PFSK-1 (cell line): ENCODE measurements around the gene CD99.

Source experiments
- POLR2AphosphoS5 ChIP-seq: IDR thresholded peaks from 2 replicates; pipeline ENCODE4 v1.6.1; 2012; ENCODE audit warnings: low read depth, mild to moderate bottlenecking, control low read depth, low read length, moderate library complexity
- TF ChIP-seq, protein P1 (sequence below), 2 experiments: IDR thresholded peaks; 2 replicates each; pipeline versions ENCODE4 v1.6.1 to v1.8.0; 2011 to 2012; ENCODE audit warnings: low read depth in 2 of 2, low read length in 2 of 2, control low read depth in 1 of 2, inconsistent platforms in 1 of 2, mild to moderate bottlenecking in 1 of 2, moderate library complexity in 1 of 2; ENCODE audit not compliant: insufficient read depth in 1 of 2

DNA sequence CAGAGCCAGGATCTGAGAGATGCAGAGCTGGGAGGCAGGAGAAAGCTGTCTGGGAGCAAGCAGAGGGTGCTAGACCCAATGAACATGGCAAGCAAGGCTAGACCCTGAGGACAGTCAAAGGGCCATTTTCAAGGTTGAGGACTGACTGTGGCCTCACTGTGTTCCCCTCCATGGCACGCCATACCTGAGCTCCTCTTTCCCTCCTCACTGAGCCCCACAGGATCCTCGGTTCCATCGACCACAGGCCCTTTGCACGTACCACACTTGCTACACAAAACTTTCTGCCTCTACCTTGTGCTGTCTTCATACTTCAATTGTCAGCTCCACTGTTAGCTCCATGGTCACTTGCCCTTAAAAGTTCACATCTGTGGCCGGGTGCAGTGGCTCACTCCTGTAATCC lies 45.5 kb upstream of the CD99 start:
- TF ChIP-seq, protein P1, sequence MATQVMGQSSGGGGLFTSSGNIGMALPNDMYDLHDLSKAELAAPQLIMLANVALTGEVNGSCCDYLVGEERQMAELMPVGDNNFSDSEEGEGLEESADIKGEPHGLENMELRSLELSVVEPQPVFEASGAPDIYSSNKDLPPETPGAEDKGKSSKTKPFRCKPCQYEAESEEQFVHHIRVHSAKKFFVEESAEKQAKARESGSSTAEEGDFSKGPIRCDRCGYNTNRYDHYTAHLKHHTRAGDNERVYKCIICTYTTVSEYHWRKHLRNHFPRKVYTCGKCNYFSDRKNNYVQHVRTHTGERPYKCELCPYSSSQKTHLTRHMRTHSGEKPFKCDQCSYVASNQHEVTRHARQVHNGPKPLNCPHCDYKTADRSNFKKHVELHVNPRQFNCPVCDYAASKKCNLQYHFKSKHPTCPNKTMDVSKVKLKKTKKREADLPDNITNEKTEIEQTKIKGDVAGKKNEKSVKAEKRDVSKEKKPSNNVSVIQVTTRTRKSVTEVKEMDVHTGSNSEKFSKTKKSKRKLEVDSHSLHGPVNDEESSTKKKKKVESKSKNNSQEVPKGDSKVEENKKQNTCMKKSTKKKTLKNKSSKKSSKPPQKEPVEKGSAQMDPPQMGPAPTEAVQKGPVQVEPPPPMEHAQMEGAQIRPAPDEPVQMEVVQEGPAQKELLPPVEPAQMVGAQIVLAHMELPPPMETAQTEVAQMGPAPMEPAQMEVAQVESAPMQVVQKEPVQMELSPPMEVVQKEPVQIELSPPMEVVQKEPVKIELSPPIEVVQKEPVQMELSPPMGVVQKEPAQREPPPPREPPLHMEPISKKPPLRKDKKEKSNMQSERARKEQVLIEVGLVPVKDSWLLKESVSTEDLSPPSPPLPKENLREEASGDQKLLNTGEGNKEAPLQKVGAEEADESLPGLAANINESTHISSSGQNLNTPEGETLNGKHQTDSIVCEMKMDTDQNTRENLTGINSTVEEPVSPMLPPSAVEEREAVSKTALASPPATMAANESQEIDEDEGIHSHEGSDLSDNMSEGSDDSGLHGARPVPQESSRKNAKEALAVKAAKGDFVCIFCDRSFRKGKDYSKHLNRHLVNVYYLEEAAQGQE (IDR thresholded peaks at IDR 0.05; ENCODE audit: insufficient read depth in 1 of 2, low read depth in 2 of 2, low read length in 2 of 2): no peak
- no peak for TF ChIP-seq POLR2AphosphoS5
